Astrocyte (in vitro differentiated cells and primary cell): ENCODE measurements around the gene TARDBP.

Experiments used
- EZH2 ChIP-seq: IDR thresholded peaks from 2 replicates; pipeline ENCODE4 v1.6.1; 2012; ENCODE audit warnings: mild to moderate bottlenecking, low read length, inconsistent platforms; ENCODE audit not compliant: insufficient read depth
- TF ChIP-seq, protein P1 (sequence below): IDR thresholded peaks from 2 replicates; pipeline ENCODE4 v1.5.1; 2011; ENCODE audit warnings: low read depth, mild to moderate bottlenecking, inconsistent platforms, low read length, moderate library complexity; ENCODE audit not compliant: insufficient read depth

DNA sequence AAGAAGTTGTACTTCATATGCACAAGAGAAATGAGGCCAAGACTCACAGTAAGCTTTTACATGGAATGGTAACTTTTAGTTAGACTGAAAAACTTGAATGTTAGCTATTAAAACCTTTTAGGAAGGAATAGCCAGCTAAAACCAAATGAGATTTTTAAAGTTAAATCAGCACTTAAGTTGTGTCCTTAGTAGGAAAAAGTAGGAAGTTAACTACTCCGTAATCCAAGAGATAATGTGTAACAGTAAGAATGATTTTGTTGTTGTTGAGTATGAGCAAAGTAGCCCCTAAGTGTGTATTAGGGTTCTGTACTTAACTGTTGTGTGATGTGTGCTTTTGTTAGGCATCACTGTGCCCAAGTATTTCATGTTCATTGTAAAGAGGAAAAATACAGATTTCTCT is 13.2 kb downstream of the TARDBP start:
- TF ChIP-seq, protein P1, sequence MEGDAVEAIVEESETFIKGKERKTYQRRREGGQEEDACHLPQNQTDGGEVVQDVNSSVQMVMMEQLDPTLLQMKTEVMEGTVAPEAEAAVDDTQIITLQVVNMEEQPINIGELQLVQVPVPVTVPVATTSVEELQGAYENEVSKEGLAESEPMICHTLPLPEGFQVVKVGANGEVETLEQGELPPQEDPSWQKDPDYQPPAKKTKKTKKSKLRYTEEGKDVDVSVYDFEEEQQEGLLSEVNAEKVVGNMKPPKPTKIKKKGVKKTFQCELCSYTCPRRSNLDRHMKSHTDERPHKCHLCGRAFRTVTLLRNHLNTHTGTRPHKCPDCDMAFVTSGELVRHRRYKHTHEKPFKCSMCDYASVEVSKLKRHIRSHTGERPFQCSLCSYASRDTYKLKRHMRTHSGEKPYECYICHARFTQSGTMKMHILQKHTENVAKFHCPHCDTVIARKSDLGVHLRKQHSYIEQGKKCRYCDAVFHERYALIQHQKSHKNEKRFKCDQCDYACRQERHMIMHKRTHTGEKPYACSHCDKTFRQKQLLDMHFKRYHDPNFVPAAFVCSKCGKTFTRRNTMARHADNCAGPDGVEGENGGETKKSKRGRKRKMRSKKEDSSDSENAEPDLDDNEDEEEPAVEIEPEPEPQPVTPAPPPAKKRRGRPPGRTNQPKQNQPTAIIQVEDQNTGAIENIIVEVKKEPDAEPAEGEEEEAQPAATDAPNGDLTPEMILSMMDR, result no peak
- no peak for TF ChIP-seq EZH2
